Spleen (tissue), 11 donors: ENCODE results near the gene MYH7B. TPM values are rescaled to one million over a fixed set of nuclear protein-coding genes. Genes with fewer than 3 reads are reported as not detected.

Experiments used
- DNase-seq: peaks from one replicate; pipeline ENCODE4 v3.0.0-alpha.2; 2020
- H3K27ac ChIP-seq, 8 donors: fragments of 200-600 bp; sonication (generic) in 7 of 8; 1 replicate in 4 of 8; 2 replicates in 4 of 8; pipeline versions ENCODE4 v1.5.0 to v1.8.0; 2016 to 2021; ENCODE audit warnings: inconsistent platforms in 4 of 8, mild to moderate bottlenecking in 4 of 8, moderate library complexity in 1 of 8
- H3K27me3 ChIP-seq, 7 donors: fragments of 200-600 bp; sonication (generic) in 6 of 7; replicated peaks in 1 of 7; 1 replicate in 4 of 7; 2 replicates in 3 of 7; pipeline versions ENCODE4 v1.5.0 to v1.8.0; 2016 to 2021; ENCODE audit warnings: inconsistent platforms in 3 of 7, mild to moderate bottlenecking in 1 of 7
- H3K36me3 ChIP-seq, 6 donors: fragments of 200-600 bp; sonication (generic) in 5 of 6; 1 replicate in 4 of 6; 2 replicates in 2 of 6; pipeline versions ENCODE4 v1.5.0 to v1.8.0; 2016 to 2021; ENCODE audit warnings: inconsistent platforms in 2 of 6
- H3K4me1 ChIP-seq, 6 donors: fragments of 200-600 bp; sonication (generic) in 5 of 6; 1 replicate in 3 of 6; 2 replicates in 3 of 6; pipeline versions ENCODE4 v1.5.0 to v1.8.0; 2016 to 2021; ENCODE audit warnings: inconsistent platforms in 3 of 6
- H3K4me3 ChIP-seq, 8 donors: fragments of 200-600 bp; sonication (generic) in 7 of 8; 1 replicate in 4 of 8; 2 replicates in 4 of 8; pipeline versions ENCODE4 v1.5.0 to v1.8.0; 2016 to 2021; ENCODE audit warnings: inconsistent platforms in 4 of 8, mild to moderate bottlenecking in 4 of 8, moderate library complexity in 2 of 8
- H3K9me3 ChIP-seq, 8 donors: fragments of 200-600 bp; sonication (generic) in 7 of 8; 1 replicate in 4 of 8; 2 replicates in 4 of 8; pipeline versions ENCODE4 v1.5.0 to v1.8.0; 2016 to 2021; ENCODE audit warnings: inconsistent platforms in 4 of 8
- POLR2A ChIP-seq, 3 donors: fragments of 450-650 bp; IDR thresholded peaks; one replicate each; pipeline ENCODE4 v1.5.1; 2017; ENCODE audit warnings: antibody characterized with exemption in 3 of 3, mild to moderate bottlenecking in 1 of 3
- POLR2AphosphoS5 ChIP-seq, 3 donors: sonication (generic); formaldehyde crosslinking; IDR thresholded peaks; one replicate each; pipeline ENCODE4 v1.5.1; 2017; ENCODE audit warnings: antibody characterized with exemption in 3 of 3
- WGBS, 5 donors: extraction: QIAGEN DNeasy Blood & Tissue Kit in 3 of 5; methylation state at CpG; one replicate each; pipeline versions ENCODE4 v1.1.5 to v1.1.7; 2013 to 2018; 5-methylcytosine and 5-hydroxymethylcytosine counted together
- intact Hi-C: fragments of 100-400 bp; cut with DNase I; formaldehyde crosslinking; loops from one replicate; pipeline ENCODE4 v1.15.0; 2023; ENCODE audit warnings: low total_unique reads
- polyA plus RNA-seq, 3 donors: library from polyadenylated mRNA; stranded (reverse); fragments of 200-250 nt; gene quantifications; one replicate each; pipeline ENCODE4 v1.2.1, GENCODE V29; 2013
- total RNA-seq, 7 donors: library from RNA; depleted of rRNA in 3 of 7; stranded (reverse); fragments of >200 nt in 3 of 7; fragmentation: NEBNext Ultra II Directional in 4 of 7; extraction: Animal tissue kit (Norgen Biotek cat#: 25700) in 4 of 7; gene quantifications; one replicate each; pipeline versions ENCODE4 v1.1.0 to v1.2.1, GENCODE V29; 2016 to 2021
- TF ChIP-seq, protein P1 (sequence below), 11 experiments: fragments of 200-600 bp in 7 of 11; fragments of 450-650 bp in 4 of 11; sonication (generic) in 4 of 11; IDR thresholded peaks in 8 of 11; conservative IDR thresholded peaks in 3 of 11; 1 replicate in 7 of 11; 2 replicates in 4 of 11; pipeline versions ENCODE4 v1.4.0 to v1.8.0; 2016 to 2021; ENCODE audit warnings: antibody characterized with exemption in 11 of 11, inconsistent platforms in 4 of 11, mild to moderate bottlenecking in 1 of 11
- donor health status: healthy with polysubstance abuse.
- donor health status: DM: no; HTN: no; CAD: no; lungs with moderate emphysema.
- donor health status: DM: no; HTN: no; CAD: no.
- donor health status: Bipolar disorder and iron deficiency.
- donor health status: healthy.
- donor health status: DM: no; HTN: no; CAD: no.
- donor health status: DM: yes; HTN: yes; CAD: no.

The MYH7B gene
- total and polyA plus RNA-seq, 10 donors: 0.09 to 1.7 (median 0.75) TPM

DNA sequence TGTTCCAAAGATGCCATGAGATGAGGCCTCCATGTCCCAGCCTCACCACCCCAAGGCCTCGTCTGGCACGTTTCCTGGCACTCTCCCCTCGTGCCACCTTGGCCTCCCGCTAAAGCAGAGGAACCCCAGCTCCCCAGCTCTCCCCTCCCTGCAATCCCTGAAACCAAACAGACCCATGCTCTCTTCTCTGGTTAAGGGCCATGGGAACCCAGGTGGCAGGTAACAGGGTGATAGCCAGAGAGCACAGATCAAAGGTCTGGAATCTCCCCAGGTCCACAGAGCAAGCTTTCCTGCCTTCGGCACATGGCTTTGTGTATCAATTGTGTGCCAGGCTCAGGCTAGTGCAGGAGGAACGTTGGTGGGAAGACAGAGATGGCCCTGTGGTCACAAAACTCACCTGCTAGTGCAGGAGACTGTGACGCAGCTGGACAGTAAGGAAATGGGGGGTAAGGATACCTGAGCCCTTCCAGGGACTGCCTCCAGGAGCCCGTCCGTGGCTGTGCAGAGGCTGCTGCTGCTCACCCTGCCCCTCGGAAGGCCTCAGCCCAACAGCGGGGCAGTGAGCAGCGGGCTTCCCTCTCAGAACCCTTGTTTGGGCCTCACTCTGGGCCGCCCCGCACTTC, 39.0 kb downstream of the MYH7B start:
- no peaks in the 10 kb centered on the region for H3K9me3 ChIP-seq
- H3K4me3 ChIP-seq: no peak overlapping the region
- H3K27me3 ChIP-seq: no peaks in the 10 kb centered on the region
- peaks cover 0 to 92% (median 62%) of the 10 kb centered on the region in 6 donors for H3K36me3 ChIP-seq
- intact Hi-C loops: no loop called here
- no peak for TF ChIP-seq POLR2AphosphoS5 (IDR thresholded peaks at IDR 0.05)
- TF ChIP-seq, protein P1, sequence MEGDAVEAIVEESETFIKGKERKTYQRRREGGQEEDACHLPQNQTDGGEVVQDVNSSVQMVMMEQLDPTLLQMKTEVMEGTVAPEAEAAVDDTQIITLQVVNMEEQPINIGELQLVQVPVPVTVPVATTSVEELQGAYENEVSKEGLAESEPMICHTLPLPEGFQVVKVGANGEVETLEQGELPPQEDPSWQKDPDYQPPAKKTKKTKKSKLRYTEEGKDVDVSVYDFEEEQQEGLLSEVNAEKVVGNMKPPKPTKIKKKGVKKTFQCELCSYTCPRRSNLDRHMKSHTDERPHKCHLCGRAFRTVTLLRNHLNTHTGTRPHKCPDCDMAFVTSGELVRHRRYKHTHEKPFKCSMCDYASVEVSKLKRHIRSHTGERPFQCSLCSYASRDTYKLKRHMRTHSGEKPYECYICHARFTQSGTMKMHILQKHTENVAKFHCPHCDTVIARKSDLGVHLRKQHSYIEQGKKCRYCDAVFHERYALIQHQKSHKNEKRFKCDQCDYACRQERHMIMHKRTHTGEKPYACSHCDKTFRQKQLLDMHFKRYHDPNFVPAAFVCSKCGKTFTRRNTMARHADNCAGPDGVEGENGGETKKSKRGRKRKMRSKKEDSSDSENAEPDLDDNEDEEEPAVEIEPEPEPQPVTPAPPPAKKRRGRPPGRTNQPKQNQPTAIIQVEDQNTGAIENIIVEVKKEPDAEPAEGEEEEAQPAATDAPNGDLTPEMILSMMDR (IDR thresholded peaks at IDR 0.05 in 8 of 11, conservative IDR thresholded peaks at IDR 0.05 in 3 of 11): no peak
- no peak for TF ChIP-seq POLR2A (IDR thresholded peaks at IDR 0.05)
- H3K27ac ChIP-seq: no peak overlapping the region
- no peaks in the 10 kb centered on the region for H3K4me1 ChIP-seq
- 85 to 89% (median 87%) methylated on average over 11 to 14 of the region's 14 CpGs for WGBS, 5 donors
- no peak for DNase-seq

DNA sequence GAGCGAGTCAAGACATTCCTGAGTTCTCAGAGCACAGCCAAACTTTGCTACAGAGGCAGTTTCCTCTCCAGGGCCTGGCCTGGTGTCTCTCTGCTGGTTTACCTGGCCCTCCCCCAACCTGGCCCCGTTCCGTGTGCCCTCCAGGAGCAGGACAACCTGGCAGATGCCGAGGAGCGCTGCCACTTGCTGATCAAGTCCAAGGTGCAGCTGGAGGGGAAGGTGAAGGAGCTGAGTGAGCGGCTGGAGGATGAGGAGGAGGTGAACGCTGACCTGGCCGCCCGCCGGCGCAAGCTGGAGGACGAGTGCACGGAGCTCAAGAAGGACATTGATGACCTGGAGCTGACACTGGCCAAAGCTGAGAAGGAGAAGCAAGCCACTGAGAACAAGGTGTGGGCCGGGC, 39.5 kb downstream of the MYH7B start:
- no peak for DNase-seq
- Histone ChIP-seq H3K4me1 (no peaks in the 10 kb centered on the region), H3K4me3 (no peak overlapping the region), H3K36me3 (peaks cover 0 to 96% (median 67%) of the 10 kb centered on the region in 6 donors), H3K9me3 (no peaks in the 10 kb centered on the region), H3K27ac (no peak overlapping the region), H3K27me3 (no peaks in the 10 kb centered on the region)
- 91 to 97% (median 95%) methylated on average over 14 of the region's 14 CpGs for WGBS, 5 donors
- TF ChIP-seq, protein P1 (IDR thresholded peaks at IDR 0.05 in 8 of 11, conservative IDR thresholded peaks at IDR 0.05 in 3 of 11): no peak
- TF ChIP-seq POLR2AphosphoS5 (IDR thresholded peaks at IDR 0.05): no peak
- TF ChIP-seq POLR2A (IDR thresholded peaks at IDR 0.05): no peak
- intact Hi-C loops: no loop called here

DNA sequence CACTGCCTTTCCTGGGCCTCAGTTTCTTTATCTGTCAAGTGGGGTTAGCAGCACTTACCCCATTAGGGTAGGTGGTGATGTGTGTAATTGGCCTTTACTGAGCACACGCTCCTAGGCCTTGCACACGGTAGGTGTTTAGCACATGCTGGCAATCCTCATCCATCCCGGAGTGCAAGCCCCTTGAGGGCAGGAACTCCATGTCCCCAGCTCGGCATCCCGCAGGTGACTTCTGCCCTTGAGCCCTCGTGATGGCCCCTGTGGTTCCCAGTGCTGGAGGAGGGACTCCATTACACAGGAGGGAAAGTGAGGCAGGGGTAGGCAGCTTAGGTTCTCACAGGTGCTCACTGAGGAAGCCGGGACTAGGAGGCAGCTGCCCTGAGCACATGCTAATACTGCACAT, 40.0 kb downstream of the MYH7B start:
- H3K9me3 ChIP-seq: no peaks in the 10 kb centered on the region
- DNase-seq: no peak
- H3K36me3 ChIP-seq: peaks cover 0 to 96% (median 73%) of the 10 kb centered on the region in 6 donors
- 85 to 96% (median 89%) methylated on average over 6 to 7 of the region's 7 CpGs for WGBS, 5 donors
- H3K27ac ChIP-seq: no peak overlapping the region
- H3K27me3 ChIP-seq: no peaks in the 10 kb centered on the region
- TF ChIP-seq POLR2AphosphoS5 (IDR thresholded peaks at IDR 0.05) (no peak), POLR2A (IDR thresholded peaks at IDR 0.05) (no peak)
- TF ChIP-seq, protein P1 (IDR thresholded peaks at IDR 0.05 in 8 of 11, conservative IDR thresholded peaks at IDR 0.05 in 3 of 11): no peak
- intact Hi-C loops: no loop called here
- no peaks in the 10 kb centered on the region for H3K4me1 ChIP-seq
- no peak overlapping the region for H3K4me3 ChIP-seq

DNA sequence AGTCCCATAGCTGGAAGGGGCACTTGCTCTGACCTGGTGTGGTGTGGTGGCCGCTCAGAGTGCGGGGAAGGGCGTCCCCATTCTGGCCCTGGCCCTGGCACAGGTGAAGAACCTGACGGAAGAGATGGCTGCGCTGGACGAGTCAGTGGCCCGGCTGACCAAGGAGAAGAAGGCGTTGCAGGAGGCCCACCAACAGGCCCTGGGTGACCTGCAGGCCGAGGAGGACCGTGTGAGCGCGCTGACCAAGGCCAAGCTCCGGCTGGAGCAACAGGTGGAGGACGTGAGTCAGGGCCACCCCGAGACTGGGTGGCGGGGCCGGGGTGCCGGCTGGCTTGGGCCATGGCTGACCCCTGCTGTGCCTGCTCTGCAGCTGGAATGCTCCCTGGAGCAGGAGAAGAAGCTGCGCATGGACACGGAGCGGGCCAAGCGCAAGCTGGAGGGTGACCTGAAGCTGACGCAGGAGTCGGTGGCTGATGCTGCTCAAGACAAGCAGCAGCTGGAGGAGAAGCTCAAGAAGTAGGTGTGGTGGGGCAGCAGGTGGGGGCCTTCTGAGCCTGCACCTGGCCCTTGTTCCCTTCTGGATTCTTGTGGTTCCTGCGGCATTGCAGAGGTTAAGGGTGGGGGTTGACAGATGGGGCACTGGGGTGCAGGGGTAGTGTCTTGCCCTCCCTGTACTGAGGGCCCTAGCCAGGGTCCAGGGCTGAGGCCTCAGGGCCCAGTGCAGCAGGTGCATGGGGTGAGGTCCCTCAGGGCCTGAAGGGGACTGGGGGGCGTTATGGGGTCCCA, 40.8 kb downstream of the MYH7B start:
- Histone ChIP-seq H3K4me3 (no peak overlapping the region), H3K36me3 (peaks cover 0 to 96% (median 80%) of the 10 kb centered on the region in 6 donors), H3K27me3 (no peaks in the 10 kb centered on the region), H3K4me1 (no peaks in the 10 kb centered on the region), H3K9me3 (no peaks in the 10 kb centered on the region), H3K27ac (no peak overlapping the region)
- intact Hi-C loops: no loop called here
- TF ChIP-seq POLR2A (IDR thresholded peaks at IDR 0.05) (no peak), POLR2AphosphoS5 (IDR thresholded peaks at IDR 0.05) (peak; percentile 2 to 52 (median 23))
- TF ChIP-seq, protein P1 (IDR thresholded peaks at IDR 0.05 in 8 of 11, conservative IDR thresholded peaks at IDR 0.05 in 3 of 11): no peak
- WGBS, 5 donors: 91 to 97% (median 95%) methylated on average over 20 to 26 of the region's 26 CpGs
- DNase-seq: no peak
